Tibial nerve (tissue), 4 donors: ENCODE data around the gene MYO5A. TPM values are rescaled to one million over a fixed set of nuclear protein-coding genes. Genes with fewer than 3 reads are reported as not detected.

Experiments
- DNase-seq, 2 donors: peaks; one replicate each; pipeline ENCODE4 v3.0.0-alpha.2; 2019; ENCODE audit warnings: low spot score in 2 of 2
- H3K27ac ChIP-seq, 4 donors: fragments of 200-600 bp; sonication (generic) in 3 of 4; one replicate each; pipeline ENCODE4 v1.5.1; 2017 to 2019; ENCODE audit warnings: mild to moderate bottlenecking in 1 of 4
- H3K27me3 ChIP-seq, 2 donors: fragments of 200-600 bp; sonication (generic) in 1 of 2; one replicate each; pipeline versions ENCODE4 v1.5.1 to v1.6.0; 2017 to 2019
- H3K36me3 ChIP-seq, 3 donors: fragments of 200-600 bp; sonication (generic); one replicate each; pipeline ENCODE4 v1.5.1; 2018 to 2019
- H3K4me1 ChIP-seq, 4 donors: fragments of 200-600 bp; sonication (generic) in 3 of 4; one replicate each; pipeline ENCODE4 v1.5.1; 2017 to 2019
- H3K4me3 ChIP-seq, 4 donors: fragments of 200-600 bp; sonication (generic) in 3 of 4; one replicate each; pipeline ENCODE4 v1.5.1; 2017 to 2019; ENCODE audit warnings: mild to moderate bottlenecking in 1 of 4, moderate library complexity in 1 of 4
- H3K9me3 ChIP-seq, 4 donors: fragments of 200-600 bp; sonication (generic) in 3 of 4; one replicate each; pipeline ENCODE4 v1.5.1; 2017 to 2019
- EP300 ChIP-seq, 2 donors: sonication (generic); formaldehyde crosslinking; IDR thresholded peaks; one replicate each; pipeline ENCODE4 v1.6.1; 2017; ENCODE audit warnings: antibody characterized with exemption in 2 of 2, mild to moderate bottlenecking in 1 of 2
- POLR2A ChIP-seq, 2 donors: fragments of 450-650 bp; IDR thresholded peaks; one replicate each; pipeline ENCODE4 v1.6.1; 2017; ENCODE audit warnings: antibody characterized with exemption in 2 of 2, mild to moderate bottlenecking in 2 of 2, moderate library complexity in 2 of 2
- WGBS, 2 donors: methylation state at CpG; one replicate each; pipeline ENCODE4 v1.1.5; 2018; 5-methylcytosine and 5-hydroxymethylcytosine counted together
- total RNA-seq, 4 donors: library from RNA; depleted of rRNA; stranded (reverse); fragments of >200 nt; gene quantifications; one replicate each; pipeline ENCODE4 v1.1.0, GENCODE V29; 2016
- TF ChIP-seq, protein P1 (sequence below), 5 experiments: fragments of 200-600 bp in 3 of 5; fragments of 450-650 bp in 2 of 5; sonication (generic) in 3 of 5; IDR thresholded peaks; one replicate each; pipeline ENCODE4 v1.5.1; 2016 to 2019; ENCODE audit warnings: antibody characterized with exemption in 5 of 5, mild to moderate bottlenecking in 3 of 5, moderate library complexity in 2 of 5

MYO5A gene
- total RNA-seq, 4 donors from 2014 or later: 38.7 to 101 (median 46.9) TPM

DNA sequence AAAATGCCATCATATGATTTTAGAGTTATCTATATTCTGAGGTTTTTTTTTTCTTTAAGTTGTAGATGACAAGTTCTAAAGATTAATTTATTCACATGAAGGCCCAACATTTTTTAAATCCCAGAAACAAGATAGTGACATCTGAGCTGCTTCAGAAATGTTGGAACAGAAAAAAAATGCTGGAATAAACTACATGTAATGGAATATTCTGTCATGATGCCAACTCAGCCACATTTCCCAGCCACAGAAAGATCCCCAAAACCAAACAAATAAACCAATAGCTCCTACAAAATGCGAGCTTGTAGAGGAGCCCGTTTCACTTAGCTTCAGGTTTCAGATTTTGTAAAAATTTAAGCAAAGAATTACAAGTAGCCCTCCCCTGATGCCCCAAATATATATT lies 122.1 kb downstream of the MYO5A start:
- TF ChIP-seq EP300 (IDR thresholded peaks at IDR 0.05): no peak
- TF ChIP-seq, protein P1, sequence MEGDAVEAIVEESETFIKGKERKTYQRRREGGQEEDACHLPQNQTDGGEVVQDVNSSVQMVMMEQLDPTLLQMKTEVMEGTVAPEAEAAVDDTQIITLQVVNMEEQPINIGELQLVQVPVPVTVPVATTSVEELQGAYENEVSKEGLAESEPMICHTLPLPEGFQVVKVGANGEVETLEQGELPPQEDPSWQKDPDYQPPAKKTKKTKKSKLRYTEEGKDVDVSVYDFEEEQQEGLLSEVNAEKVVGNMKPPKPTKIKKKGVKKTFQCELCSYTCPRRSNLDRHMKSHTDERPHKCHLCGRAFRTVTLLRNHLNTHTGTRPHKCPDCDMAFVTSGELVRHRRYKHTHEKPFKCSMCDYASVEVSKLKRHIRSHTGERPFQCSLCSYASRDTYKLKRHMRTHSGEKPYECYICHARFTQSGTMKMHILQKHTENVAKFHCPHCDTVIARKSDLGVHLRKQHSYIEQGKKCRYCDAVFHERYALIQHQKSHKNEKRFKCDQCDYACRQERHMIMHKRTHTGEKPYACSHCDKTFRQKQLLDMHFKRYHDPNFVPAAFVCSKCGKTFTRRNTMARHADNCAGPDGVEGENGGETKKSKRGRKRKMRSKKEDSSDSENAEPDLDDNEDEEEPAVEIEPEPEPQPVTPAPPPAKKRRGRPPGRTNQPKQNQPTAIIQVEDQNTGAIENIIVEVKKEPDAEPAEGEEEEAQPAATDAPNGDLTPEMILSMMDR (IDR thresholded peaks at IDR 0.05): no peak
- no peak for TF ChIP-seq POLR2A (IDR thresholded peaks at IDR 0.05)
- WGBS, 2 donors: 81 to 92% methylated on average over 2 of the region's 2 CpGs
- Histone ChIP-seq H3K9me3 (no peaks in the 10 kb centered on the region), H3K4me3 (no peak overlapping the region), H3K27ac (no peak overlapping the region), H3K36me3 (peaks cover 0 to 18% (median 0%) of the 10 kb centered on the region in 3 donors), H3K27me3 (no peaks in the 10 kb centered on the region), H3K4me1 (no peaks in the 10 kb centered on the region)
- no peak for DNase-seq

DNA sequence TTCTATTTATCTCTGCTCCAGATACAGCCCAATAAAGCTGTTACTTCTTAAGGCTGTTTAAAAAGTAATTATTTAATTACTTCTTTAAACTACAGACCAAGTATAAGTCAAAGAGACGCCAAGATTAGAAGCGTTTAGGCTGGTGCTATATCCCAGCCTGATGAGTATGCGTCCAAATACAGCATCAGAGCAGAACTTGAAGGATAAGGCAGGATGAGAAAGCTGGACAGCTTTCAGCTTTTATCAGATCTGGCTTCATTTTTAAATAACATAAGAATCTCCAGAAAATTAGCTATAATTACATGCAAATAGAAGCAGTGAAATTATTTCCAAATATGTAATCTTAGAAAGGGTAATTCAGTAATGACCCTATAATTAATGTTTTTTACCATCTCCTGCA lies 122.8 kb downstream of the MYO5A start:
- no peak for DNase-seq
- Histone ChIP-seq H3K4me1 (no peaks in the 10 kb centered on the region), H3K27me3 (no peaks in the 10 kb centered on the region), H3K4me3 (no peak overlapping the region), H3K27ac (no peak overlapping the region), H3K36me3 (peaks cover 0 to 18% (median 0%) of the 10 kb centered on the region in 3 donors), H3K9me3 (no peaks in the 10 kb centered on the region)
- WGBS, 2 donors: 71 to 88% methylated on average over 3 of the region's 3 CpGs
- TF ChIP-seq EP300 (IDR thresholded peaks at IDR 0.05): no peak
- TF ChIP-seq, protein P1 (IDR thresholded peaks at IDR 0.05): no peak

DNA sequence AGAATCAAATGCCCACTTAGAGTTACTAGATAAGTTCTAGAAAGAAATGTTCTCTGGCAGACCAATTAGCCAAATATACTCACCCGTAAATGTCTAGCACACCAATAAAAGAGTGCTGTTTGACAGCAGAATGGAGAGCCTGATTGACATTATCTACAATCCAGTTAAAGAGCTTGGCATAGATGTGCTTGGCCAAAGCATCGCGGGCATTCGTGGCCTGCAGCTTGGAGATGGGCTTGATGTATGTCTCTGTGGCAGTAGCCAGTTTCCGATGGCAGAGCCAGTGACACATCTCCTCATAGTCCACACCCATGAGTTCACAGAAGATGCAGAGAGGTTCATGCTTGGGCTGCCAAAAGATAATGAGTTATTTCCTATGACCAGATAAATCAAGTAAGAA lies 131.6 kb downstream of the MYO5A start:
- Histone ChIP-seq H3K9me3 (no peaks in the 10 kb centered on the region), H3K27ac (no peak overlapping the region), H3K4me1 (no peaks in the 10 kb centered on the region), H3K27me3 (no peaks in the 10 kb centered on the region), H3K36me3 (peaks cover 0 to 25% (median 0%) of the 10 kb centered on the region in 3 donors), H3K4me3 (no peak overlapping the region)
- DNase-seq: no peak
- WGBS, 2 donors: 93 to 98% methylated on average over 5 of the region's 5 CpGs
- TF ChIP-seq, protein P1 (IDR thresholded peaks at IDR 0.05): no peak
- TF ChIP-seq EP300 (IDR thresholded peaks at IDR 0.05) (no peak), POLR2A (IDR thresholded peaks at IDR 0.05) (no peak)

DNA sequence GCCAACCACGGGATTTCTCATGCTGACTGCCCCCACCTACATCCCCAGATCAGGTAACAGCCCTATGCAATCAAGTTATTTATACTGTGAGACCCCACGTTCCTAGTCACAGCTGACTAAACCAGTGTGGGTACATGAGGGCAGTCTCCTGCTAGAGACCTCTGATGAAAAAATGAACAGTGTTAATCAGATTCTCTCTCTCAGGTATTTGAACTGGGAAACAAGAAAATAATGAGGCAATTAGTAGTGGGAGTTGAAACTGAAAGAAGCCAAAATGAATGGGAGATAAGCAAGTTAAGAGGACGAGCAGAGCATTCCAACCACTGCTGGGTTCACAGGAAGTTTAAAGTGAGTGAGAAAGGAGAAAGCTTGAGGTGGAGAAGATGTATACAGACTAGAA lies 134.6 kb downstream of the MYO5A start:
- no peak for DNase-seq
- H3K9me3 ChIP-seq: no peaks in the 10 kb centered on the region
- H3K27me3 ChIP-seq: no peaks in the 10 kb centered on the region
- TF ChIP-seq EP300 (IDR thresholded peaks at IDR 0.05): no peak
- TF ChIP-seq, protein P1 (IDR thresholded peaks at IDR 0.05): no peak
- TF ChIP-seq POLR2A (IDR thresholded peaks at IDR 0.05): no peak
- 68 to 73% methylated on average over 3 of the region's 3 CpGs for WGBS, 2 donors
- no peak overlapping the region for H3K4me3 ChIP-seq
- H3K36me3 ChIP-seq: peaks cover 0 to 47% (median 0%) of the 10 kb centered on the region in 3 donors
- no peaks in the 10 kb centered on the region for H3K4me1 ChIP-seq
- H3K27ac ChIP-seq: no peak overlapping the region

DNA sequence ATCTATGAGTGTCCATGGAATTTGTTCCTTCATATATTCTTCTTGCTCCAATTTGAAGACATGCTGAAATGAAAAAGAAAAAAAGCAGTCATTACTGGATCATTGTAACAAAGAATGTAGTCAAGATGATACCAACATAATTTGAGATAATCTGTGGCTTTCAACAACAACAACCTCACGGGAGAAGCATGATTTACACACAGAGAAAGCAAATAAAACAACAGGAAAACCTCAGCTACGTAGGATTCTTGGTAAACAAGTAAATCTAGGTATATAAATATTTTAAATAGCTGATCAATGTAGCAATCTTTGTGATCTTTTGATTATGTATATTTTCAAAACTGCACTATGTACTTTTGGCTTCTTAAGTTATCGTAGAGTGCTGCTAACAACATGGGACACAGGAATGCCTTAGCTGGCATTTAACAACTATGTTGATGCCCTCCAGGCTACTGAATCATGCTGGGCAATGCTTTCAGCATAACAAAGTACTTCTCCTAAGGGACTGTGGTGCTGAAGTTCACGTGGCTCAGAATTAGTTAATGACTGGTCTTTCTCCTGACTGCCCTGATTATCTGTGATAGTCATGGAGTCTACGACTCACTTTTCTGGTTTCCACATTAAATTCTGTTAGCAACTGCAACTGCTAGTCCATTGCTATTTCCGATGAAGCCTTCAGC lies 136.5 kb downstream of the MYO5A start:
- H3K9me3 ChIP-seq: no peaks in the 10 kb centered on the region
- no peaks in the 10 kb centered on the region for H3K27me3 ChIP-seq
- H3K27ac ChIP-seq: no peak overlapping the region
- peaks cover 0 to 51% (median 0%) of the 10 kb centered on the region in 3 donors for H3K36me3 ChIP-seq
- DNase-seq: no peak
- H3K4me3 ChIP-seq: no peak overlapping the region
- 67% methylated on average over 6 of the region's 6 CpGs for WGBS, 2 donors
- TF ChIP-seq EP300 (IDR thresholded peaks at IDR 0.05): no peak
- TF ChIP-seq, protein P1 (IDR thresholded peaks at IDR 0.05): no peak
- no peak for TF ChIP-seq POLR2A (IDR thresholded peaks at IDR 0.05)
- H3K4me1 ChIP-seq: no peaks in the 10 kb centered on the region
